GM19240 (cell line): ENCODE data around the gene LEF1.

Experiments
- DNase-seq: peaks from one replicate; pipeline ENCODE4 v3.0.0; 2011; ENCODE audit warnings: low spot score; ENCODE audit not compliant: insufficient read length

The LEF1 gene

DNA sequence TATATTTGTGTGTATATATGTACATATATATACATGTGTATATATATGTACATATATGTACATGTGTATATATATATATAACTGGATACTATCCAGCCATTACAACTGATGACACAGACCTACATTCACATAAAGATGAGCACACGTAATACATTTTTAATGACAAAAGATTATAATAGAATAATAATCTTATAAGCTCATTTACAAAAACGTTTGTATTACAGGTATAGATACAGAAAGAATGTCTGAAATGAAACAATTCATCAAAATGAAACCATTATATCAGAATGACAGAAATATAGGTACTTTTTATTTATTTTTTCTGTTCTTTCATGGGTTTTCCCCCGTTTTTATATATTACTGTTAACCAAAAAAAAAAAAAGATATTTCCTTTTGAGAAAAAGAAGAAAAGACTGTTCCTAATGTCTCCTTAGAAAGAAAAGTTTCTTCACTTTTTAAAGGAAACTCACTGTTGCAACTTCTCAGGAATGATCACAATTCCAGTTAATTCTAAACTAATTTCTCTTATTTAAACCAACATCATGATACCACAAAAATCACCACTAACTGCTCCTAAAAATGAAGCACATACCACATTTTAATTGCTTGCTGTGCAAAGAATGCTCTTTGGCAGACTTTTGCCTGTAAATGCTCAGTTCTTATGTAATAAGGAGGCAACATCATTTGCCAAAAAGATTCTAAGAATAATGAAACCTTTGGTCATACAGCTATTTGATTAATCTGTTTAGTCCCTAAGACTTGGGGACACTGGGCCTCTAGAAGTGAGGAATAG is 18.9 kb downstream of the LEF1 start:
- DNase-seq = no peak

DNA sequence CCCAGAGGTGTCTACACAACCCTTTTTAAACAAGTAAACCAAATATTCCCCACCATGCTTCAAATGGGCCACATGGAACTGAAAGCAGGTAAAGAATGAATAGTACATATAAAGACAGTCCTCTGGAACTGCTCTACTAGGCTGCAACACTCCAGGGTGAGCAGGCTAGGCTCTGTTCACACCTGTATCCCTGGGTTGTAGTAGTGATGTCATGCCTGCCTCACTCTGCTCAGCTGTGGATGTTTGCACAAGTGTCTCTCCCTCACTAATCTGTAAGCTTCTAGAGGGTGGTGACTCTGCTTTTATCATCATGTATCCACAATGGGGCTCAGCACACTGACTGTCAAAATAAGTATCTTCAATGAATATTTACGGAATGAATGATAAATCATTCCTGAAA is 20.4 kb downstream of the LEF1 start:
- no peak for DNase-seq

DNA sequence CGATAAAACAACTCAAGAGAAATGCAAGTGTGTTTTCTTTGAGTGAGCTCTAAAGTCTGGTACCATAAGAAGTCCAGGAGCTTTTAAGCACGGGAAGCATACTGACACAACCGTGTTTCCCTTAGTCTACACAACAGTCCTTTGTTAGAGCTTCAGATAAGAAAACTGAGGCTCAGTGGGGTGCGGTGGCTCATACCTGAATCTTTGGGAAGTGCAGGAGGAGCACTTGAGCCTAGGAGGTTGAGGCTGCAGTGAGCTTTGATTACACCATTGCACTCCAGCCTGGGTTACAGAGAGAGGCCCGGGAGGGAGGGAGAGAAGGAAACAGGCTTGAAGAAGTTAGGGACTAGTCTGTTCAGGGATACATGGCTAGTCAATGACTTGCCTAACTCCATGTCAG is 21.9 kb downstream of the LEF1 start:
- no peak for DNase-seq

DNA sequence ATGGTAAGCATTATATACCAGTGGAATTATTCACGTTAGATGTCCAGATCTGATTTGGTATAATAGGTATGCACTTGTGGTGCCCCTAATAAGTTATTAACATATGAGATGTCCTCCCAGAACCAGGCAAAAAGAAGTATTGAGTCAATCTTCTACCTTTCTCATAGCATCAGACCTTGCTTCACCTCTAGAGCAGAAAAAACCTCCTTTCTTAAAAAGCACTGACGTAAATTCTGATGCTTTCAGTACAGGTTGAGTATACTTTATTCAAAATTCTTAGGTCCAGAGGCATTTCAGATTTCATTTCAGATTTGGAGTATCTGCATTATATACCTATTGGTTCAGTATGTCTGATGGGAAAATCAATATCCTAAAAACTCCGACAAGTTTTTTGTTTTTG is 22.4 kb downstream of the LEF1 start:
- DNase-seq = no peak

DNA sequence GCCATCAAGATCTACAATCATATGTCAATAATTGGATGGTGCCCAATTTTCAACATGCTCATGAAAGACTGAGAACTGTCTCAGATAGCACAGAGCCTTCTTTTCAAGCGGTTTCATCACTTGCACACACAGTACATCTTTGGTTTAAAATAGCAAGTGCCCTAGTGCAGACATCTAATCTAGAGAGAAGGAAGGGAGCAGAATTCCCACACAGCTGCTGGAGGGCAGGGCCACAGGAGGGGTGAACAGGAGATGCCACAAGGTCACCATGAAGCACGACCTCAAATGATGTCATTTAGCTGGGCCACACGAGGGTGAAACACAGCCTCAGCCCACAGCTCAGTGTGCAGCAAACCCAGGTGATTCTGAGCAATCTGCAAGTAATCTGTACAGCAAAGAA is 24.3 kb downstream of the LEF1 start:
- no peak for DNase-seq

DNA sequence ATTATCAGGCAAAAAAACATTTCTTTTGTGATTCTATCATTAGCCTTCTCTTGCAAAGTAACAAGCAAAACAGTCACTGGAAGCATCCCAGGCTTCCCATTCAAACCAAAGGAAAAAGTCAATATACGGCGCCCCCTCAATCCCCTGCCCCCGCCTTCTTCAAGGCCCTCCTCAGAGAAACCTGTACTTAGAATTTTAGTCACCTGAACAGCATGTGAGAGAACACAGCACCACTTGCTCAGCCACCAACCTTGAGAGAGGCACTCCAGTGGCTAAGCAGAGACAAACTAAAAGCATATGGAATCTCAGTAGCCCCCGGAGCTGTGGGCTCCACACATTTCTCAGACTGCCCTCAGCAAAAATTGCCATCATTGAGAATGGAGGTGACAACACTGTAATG is 25.2 kb downstream of the LEF1 start:
- no peak for DNase-seq

DNA sequence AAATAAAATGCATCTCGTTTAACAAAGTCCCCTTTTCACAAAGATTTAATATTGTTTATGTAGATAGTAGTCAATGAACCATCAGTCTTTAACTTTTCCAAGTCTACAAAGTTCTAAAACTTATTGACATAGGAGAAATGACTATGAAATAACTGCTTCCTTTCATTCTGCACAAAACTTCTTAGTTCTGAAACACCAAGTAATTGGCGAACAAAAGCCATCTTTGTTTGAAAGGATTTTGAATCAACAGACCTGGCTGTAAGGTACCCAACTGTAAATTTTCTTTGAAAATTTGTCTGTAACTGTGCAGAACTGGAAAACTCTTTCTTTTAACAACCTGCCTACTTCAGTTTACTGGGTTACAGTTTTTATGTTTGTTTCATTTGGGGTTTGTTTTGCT is 25.9 kb downstream of the LEF1 start:
- DNase-seq = no peak

DNA sequence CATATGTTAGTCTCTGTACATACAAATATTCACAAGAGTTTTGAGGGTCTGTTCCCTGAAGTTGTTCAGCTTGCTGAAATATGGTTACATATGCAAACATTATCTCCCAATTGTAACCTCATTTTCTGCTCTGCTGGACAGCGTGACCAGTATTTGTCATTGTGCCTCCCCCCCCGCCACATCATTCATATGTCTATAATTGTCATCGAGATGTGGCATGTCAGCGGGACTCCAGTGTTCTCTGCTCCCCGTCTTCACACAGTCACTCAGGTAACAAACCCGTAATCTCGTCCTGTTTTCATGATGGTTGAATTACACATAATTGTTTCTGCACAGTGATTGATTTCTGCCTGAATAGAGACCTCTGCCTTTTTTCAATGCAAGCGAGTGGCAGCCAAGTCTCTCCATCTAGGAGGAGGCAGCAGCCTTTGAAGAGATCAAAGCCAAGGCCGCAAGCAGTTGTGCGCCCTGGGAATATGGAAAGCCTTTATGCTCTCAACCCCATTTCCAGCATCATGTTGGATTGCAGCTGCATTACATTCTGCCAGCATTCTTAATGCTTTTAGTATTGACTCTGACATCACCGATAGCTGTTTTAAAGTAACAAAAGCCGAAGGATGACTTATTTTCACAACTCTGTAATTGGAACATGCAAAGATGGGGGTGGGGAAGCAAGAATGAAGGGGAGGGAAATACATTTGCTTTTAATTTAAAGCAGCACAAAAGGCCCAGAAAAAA is 27.4 kb downstream of the LEF1 start:
- no peak for DNase-seq

DNA sequence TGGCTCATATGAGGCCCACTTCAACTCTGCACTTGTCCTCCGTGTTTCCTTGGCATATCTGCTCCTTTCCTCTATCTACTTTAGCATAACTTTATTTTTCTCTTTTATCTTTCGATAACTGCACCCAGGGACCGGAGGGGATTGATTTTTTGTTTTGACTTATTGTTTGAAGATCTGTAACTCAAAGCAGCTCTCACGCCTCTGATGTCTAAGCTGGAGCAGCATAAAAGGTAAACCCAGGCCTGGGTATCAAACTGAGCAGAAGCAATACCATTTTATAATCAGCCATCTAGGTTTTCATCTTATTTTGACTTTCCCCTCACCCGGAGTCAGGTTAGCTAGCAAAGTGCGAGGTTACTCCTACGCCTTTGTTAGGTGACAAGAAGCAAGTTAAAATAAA is 28.4 kb downstream of the LEF1 start:
- no peak for DNase-seq

DNA sequence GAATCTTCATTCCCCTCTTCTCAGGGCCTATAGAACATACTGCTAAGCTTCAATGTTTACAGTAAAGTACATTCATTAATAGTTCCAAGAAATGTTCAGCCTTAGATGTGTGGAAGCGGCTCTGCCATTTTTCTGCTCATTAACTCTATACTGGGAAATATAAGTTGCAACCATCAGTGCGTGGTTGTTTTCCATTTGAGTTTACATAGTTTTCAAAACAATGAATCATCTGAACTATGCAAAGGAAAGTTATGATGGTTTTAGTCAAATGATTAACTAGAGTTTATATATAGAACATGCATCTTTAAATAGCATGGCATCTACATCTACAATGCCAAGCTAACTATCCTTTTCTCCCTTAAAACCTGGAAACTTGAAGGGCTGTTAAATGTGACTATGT is 29.6 kb downstream of the LEF1 start:
- no peak for DNase-seq

DNA sequence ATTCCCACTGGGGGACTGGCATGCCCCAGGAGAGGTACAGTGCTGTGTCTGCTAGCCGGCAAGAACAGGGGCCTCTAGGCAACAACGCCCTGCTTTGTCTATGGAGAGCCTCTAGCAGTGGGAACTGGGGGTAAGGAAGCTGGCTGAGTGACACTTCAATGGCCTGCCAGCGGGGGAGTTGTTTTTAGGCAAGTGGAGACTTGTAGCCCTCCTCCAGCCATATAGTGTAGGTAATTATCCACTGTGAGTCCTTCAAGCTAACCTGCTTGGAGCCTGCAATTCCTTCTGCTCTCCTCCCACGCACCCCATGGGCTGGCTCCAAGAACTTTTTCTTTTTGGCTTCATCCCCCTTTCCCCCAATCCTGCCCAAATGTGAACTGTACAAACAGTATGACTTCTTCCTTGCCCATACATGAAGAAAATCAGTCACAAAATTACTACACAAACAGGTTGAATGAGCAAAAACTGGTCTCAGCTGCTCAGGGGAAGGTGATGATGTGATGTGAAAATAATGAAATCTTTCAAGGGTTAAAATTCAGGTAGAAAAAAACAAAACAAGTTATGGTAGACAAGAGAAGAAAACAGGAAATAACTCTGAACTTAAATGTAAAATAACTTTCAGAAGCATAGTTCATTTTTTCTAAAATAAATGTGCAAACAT is 33.1 kb downstream of the LEF1 start:
- no peak for DNase-seq

DNA sequence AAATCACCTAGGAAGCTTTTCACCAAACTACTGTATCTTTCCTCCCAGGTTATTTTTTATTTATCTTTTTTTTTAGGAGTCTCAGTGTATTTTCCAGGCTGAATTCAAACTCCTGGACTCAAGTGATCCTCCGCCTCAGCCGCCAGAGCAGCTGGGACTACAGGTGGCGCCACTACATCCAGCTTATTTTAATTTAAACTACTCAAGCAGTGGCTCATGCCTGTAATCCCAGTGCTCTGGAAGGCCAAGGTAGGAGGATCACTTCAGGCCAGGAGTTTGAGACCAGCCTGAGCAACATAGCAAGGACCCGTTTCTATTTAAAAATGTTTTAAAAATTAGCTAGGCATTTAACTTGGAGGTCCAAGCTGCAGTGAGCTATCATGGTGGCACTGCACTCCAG is 37.8 kb downstream of the LEF1 start:
- no peak for DNase-seq

DNA sequence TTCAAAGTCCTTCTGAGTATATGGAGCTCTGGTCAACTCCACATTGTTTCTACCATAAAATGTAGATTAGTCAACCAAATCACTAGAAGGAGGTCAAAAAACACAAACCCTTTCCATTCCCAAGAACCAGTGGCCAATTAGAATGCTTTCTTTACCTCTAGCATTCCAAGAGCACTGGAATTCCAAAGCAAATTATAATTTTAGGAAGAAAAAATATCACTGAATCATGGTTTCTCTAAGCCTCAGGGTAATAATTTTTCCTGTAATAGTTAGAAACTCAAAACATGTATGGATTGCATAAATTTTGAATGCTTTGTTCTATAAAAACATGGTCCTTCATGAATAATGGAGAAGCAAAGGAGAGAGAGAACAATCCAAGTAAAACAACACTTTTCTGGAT is 39.5 kb downstream of the LEF1 start:
- DNase-seq = no peak

DNA sequence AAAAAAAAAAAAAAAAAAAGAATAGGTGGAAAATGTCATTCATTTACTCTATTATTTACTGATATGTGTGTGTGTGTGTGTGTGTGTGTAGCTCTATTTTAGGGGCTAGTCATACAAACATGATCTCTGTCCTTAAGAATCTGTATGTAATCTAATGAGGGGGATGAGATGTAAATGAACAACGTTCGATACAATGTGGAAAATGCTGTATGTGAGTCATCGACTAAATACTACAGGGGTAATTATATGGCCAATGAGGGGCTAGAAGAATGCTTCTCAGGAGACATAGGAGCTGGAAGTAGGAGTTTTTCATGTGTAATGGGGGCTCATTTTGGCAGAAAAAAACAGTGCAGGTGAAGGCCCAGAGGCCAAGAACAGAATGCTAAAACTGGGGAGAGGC is 41.9 kb downstream of the LEF1 start:
- no peak for DNase-seq

DNA sequence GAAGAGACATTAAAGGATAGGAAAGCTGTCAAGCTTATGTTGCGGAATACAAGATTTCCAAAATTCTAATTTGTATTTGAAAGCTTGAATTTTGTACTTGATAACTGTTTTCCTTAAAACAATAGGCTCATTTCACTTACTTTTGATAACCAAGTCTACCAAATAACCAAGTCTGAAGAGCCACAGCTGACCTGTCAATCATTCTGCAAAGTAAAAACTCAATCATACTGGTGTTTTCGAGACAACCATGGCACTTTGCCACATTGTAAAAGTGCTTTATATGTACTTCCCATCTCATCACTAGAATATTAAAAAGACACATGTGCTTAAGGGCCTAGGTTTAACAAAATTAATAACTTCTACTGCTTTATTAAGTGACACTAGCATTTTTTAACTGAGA is 47.9 kb downstream of the LEF1 start:
- DNase-seq = no peak

DNA sequence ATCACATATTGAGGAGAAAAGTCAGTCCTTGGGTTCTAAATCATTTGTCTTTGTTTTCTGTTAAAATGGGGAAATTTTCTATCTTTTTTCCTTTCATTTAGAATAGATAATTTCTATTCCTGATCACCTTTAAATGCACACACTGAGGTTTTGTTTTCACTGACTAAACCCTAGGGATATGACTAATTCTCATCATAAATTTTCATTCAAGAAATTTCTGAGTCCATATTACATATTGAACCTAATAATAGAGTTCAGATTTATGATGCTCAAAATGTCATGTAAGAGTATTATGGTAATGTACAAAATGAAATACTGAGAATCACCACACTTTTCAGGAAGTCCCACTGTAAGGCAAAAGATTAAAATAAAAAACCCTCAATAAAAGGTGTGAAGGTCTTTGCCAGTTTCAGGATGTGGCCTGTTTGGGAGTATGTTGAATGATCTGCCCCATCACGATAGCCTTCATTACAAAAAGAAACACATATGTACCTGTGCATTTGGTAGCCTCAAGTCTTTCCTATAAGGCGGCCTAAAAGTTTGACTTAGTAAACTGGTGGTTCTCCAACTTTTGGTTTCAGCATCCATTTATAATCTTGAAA is 49.4 kb downstream of the LEF1 start:
- DNase-seq = no peak

DNA sequence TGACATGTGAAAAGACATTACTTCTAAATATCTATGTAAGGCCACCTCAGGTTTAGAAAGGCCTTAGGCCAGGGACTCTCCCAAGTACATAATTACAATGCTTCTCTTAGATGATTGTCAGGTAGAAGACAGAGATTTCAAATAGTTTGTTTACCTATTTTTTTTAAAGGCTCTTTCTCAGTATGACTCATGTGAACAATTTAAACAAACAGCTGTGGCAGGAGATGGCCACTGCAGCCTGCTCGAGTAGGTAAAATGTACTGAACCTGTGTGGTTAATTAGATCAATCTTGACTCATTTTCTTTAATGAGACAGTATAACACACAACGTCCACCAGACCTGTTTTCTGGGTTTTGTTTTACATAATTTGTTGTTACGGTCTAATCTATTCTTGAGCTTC is 50.2 kb downstream of the LEF1 start:
- DNase-seq = peak; percentile 25

DNA sequence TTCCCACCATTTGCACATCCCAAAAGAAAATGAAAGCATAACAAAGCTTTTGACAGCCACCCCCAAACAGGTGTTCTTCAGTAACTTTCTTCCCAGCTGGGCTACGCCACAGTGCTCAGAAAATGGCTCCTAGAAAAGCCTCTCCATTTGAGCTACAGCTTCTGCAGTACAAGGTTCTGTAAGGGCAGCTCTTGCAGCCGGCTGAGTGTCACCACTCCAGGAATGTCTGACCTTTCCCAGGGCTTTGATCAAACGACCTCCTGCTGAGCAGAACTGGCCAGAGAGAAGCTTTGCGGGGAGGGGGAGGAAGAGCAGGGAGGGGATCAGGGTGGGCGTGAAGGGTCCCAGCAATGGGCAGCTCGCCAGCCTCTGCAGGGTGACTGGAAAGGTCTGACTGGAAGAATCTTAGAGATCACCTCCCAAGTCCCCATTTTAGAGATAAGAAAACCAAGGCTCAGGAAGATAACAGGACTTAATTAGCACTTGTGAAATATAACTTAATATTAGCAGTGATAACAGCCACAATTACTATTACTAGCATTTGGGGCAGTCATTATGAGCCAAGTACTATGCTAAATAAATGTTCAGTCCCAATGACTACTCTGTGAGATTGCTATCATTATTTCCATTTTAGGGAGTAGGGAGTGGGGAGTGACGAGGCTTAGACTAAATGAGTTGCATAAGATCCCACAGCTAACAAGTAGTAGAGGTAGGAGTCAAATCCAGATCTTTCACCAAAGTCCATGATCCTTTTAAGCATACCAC is 51.1 kb downstream of the LEF1 start:
- no peak for DNase-seq

DNA sequence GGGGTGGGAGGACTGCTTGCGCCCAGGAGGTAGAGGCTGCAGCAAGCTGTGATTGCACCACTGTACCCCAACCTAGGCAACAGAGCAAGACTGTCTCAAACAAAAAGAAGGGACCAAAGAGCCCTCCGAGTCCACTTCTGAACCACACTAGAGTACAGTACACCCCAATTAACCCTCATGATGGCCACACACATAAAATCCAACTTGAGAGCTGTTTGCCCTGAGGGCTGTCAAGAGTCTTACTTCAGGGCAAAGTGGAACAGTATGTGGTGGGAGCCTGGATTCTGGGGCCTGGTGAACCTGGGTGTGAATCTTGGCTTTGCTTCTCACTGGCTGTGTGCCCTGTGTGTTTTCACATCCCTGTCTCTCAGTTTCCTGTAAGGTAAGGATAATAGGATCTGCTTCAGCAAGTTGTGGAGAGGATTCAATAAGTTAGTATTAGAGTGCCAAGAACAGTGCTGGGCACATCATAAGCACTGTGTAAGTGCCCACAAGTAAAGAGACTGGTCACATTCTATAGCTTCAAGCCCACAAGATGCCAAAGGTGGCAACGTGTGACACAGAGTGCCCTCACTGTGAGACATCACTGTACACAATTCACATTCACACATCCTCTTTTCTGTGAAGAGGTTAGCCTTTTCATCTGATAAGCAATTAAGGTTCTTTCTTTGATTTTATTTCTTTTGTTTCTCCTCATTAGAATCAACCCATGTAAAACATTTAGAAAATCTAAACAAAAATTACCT is 52.1 kb downstream of the LEF1 start:
- no peak for DNase-seq

DNA sequence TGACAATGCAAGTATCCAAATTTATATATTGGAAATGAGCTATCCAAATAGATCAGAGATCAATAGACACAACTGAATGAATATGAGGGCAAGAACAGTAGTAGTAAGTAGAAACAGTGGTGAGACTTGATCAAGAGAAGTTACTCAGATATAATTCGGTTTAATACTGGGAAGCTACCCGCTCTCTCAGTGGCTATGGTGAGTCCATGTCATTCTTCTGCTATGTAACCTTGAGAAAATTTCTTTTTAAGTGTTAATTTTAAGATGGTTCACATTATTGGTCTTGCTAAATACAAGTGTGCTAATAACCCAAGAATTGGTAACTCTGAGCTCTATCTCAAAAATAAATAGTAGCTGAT is 53.6 kb downstream of the LEF1 start:
- no peak for DNase-seq

DNA sequence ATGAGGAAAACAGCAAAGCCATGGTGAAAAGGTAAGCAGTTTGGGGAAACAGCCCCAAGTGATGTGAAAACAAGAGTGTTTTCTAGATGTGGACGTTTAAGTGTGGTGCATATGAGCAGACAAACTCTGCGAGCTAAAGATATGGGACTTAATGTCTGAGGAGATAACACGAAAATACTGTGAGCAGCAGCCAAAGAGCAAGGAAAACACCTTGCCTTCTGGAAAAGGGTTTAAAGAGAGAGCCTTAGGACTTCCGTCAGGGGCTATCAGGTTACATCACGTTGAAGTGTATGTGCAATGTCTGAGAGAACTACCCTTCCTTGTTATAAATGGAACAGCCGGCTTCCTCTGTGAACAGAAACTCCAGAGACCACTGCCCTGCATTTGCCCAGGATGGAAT is 54.2 kb downstream of the LEF1 start:
- no peak for DNase-seq
